ENCODE data around the gene BNC2. TPM values are rescaled to one million over a fixed set of nuclear protein-coding genes. Genes with fewer than 3 reads are reported as not detected.

The BNC2 gene
- total RNA-seq, 4 donors from 2014 or later, result 90.2 to 130 (median 100.0) TPM

GRCh38 chr9:16611983-16612382 lies 258.5 kb downstream of the BNC2 start:
- H3K27ac ChIP-seq, result no peak overlapping the region
- no peaks in the 10 kb centered on the region for H3K9me3 ChIP-seq
- no peaks in the 10 kb centered on the region for H3K36me3 ChIP-seq
- H3K27me3 ChIP-seq, result no peaks in the 10 kb centered on the region
- 68 to 72% methylated on average over 2 of the region's 2 CpGs for WGBS, 2 donors (ENCODE audit: low coverage in 1 of 2)
- no peak for TF ChIP-seq POLR2A (IDR thresholded peaks at IDR 0.05)
- TF ChIP-seq CTCF (IDR thresholded peaks at IDR 0.05), result no peak
- peaks cover 0 to 25% (median 0%) of the 10 kb centered on the region in 3 donors for H3K4me1 ChIP-seq
- no peak for ATAC-seq
- no peak overlapping the region for H3K4me3 ChIP-seq

GRCh38 chr9:16611001-16611400 lies 259.5 kb downstream of the BNC2 start:
- Histone ChIP-seq H3K27me3 (no peaks in the 10 kb centered on the region), H3K27ac (no peak overlapping the region), H3K4me3 (no peak overlapping the region), H3K36me3 (no peaks in the 10 kb centered on the region), H3K4me1 (peaks cover 0 to 25% (median 0%) of the 10 kb centered on the region in 3 donors), H3K9me3 (no peaks in the 10 kb centered on the region)
- TF ChIP-seq CTCF (IDR thresholded peaks at IDR 0.05) (no peak), EP300 (IDR thresholded peaks at IDR 0.05) (no peak)
- 53 to 58% methylated on average over 4 of the region's 4 CpGs for WGBS, 2 donors (ENCODE audit: low coverage in 1 of 2)
- no peak for ATAC-seq

GRCh38 chr9:16610538-16610937 lies 259.9 kb downstream of the BNC2 start:
- peaks cover 0 to 25% (median 0%) of the 10 kb centered on the region in 3 donors for H3K4me1 ChIP-seq
- ATAC-seq, result no peak
- H3K4me3 ChIP-seq, result no peak overlapping the region
- TF ChIP-seq POLR2AphosphoS5 (IDR thresholded peaks at IDR 0.05) (no peak), POLR2A (IDR thresholded peaks at IDR 0.05) (no peak), EP300 (IDR thresholded peaks at IDR 0.05) (no peak), CTCF (IDR thresholded peaks at IDR 0.05) (no peak)
- H3K27ac ChIP-seq, result no peak overlapping the region
- 57 to 73% methylated on average over 3 of the region's 3 CpGs for WGBS, 2 donors (ENCODE audit: low coverage in 1 of 2)
- H3K36me3 ChIP-seq, result no peaks in the 10 kb centered on the region
- H3K27me3 ChIP-seq, result no peaks in the 10 kb centered on the region
- H3K9me3 ChIP-seq, result no peaks in the 10 kb centered on the region

- H3K27me3 ChIP-seq, result no peaks in the 10 kb centered on the region
- 93% methylated on average over 2 of the region's 2 CpGs; no CpG with 5 or more reads in 1 of the 2 donors for WGBS, 2 donors (ENCODE audit: low coverage in 1 of 2)
- no peak overlapping the region for H3K4me3 ChIP-seq
- no peaks in the 10 kb centered on the region for H3K9me3 ChIP-seq
- peaks cover 0 to 26% (median 0%) of the 10 kb centered on the region in 3 donors for H3K4me1 ChIP-seq
- H3K36me3 ChIP-seq, result no peaks in the 10 kb centered on the region
- no peak overlapping the region for H3K27ac ChIP-seq
- TF ChIP-seq POLR2A (IDR thresholded peaks at IDR 0.05) (no peak), CTCF (IDR thresholded peaks at IDR 0.05) (no peak), POLR2AphosphoS5 (IDR thresholded peaks at IDR 0.05) (no peak), EP300 (IDR thresholded peaks at IDR 0.05) (no peak)
- ATAC-seq, result no peak
These were observed 261.6 kb downstream of the BNC2 start for GRCh38 chr9:16608906-16609305.

GRCh38 chr9:16602494-16602893 lies 268.0 kb downstream of the BNC2 start:
- no peak for ATAC-seq
- Histone ChIP-seq H3K27me3 (no peaks in the 10 kb centered on the region), H3K4me1 (peaks cover 0 to 17% (median 0%) of the 10 kb centered on the region in 3 donors), H3K36me3 (no peaks in the 10 kb centered on the region), H3K4me3 (no peak overlapping the region), H3K27ac (no peak overlapping the region), H3K9me3 (no peaks in the 10 kb centered on the region)
- TF ChIP-seq CTCF (IDR thresholded peaks at IDR 0.05), result no peak
- TF ChIP-seq POLR2A (IDR thresholded peaks at IDR 0.05), result no peak
- no peak for TF ChIP-seq EP300 (IDR thresholded peaks at IDR 0.05)
- no peak for TF ChIP-seq POLR2AphosphoS5 (IDR thresholded peaks at IDR 0.05)
- 75 to 87% methylated on average over 2 of the region's 2 CpGs for WGBS, 2 donors (ENCODE audit: low coverage in 1 of 2)
